ENCODE measurements around the gene LYZL4.
A peak's percentile ranks its signal among the peaks of the same experiment; 100 is the strongest.

Gene LYZL4

DNA sequence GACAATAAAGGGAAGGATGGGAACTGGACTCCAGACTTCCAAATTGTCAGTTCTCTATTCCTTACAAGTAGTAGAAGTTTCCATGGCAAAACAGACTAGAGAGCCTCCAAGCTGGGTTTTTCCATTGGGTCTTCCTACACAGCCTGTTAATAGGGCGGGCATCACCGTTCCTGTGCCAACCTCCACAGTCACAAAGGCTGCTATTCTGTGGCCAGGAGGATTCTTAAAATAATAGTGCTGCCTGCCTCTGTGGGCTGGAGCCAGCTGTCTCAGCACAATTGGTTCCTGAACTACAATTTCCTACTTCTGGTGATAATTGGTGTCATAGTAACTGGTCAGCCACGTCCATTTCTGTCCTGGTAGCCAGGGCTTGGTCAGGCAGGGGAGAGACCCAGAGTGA lies 38.6 kb downstream of the LYZL4 start:
- no peak for DNase-seq (ENCODE audit: low spot score)

DNA sequence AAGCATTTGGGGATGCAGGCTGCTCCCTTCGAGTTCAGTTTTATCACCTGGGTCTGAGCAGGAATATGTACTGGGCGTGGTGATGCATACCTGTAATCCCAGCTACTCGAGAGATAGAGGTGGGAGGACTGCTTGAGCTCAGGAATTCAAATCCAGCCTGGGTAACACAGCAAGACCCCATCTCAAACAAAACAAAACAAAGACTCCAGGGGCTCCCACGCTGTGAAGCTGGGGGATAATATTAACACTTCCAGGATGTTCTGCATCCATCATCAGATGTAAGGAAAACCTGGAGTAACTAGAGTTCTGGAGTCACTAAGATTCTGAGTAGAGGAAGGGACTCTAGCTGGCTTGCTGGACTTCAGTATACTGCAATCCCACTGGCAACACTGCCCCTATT lies 40.6 kb downstream of the LYZL4 start:
- no peak for DNase-seq (ENCODE audit: low spot score)

DNA sequence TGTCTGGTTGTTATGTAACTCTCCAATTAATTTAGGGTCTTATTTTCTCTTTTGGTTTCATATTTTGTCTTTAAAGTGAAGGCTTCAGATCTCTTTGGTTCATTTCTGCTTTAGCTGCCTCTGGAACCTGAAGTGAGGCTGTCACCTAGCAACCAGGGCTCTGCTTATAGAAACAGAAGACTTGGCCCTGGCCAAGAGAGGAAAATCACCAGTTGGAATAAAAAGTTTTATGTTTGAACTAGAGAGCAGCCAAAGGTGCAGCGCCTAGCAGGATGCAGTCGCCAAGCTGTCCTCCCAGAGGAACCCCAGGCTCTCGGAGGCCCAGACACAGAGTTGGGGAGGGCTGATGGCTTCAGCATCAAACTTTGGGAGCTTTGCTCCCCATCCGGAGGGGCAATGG lies 41.1 kb downstream of the LYZL4 start:
- DNase-seq (ENCODE audit: low spot score) = no peak

DNA sequence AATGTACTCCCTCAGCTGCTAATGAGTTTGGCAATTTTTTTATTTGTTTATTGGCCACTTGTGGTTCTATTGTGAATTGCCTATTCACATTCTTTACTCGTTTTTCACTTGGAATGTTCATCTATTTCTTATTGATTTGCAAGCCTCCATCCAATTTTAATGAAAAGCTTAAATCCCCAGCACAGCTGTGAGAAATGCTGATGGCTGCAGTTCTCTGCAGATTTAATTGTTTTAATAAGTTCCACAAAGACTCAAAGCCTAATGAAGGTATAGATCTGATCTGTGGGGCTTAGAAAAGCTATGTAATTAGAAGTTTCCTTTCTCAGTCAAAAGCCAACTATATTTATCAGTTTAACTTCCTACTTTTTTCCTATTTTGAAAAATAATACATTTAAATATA lies 41.5 kb downstream of the LYZL4 start:
- no peak for DNase-seq (ENCODE audit: low spot score)

DNA sequence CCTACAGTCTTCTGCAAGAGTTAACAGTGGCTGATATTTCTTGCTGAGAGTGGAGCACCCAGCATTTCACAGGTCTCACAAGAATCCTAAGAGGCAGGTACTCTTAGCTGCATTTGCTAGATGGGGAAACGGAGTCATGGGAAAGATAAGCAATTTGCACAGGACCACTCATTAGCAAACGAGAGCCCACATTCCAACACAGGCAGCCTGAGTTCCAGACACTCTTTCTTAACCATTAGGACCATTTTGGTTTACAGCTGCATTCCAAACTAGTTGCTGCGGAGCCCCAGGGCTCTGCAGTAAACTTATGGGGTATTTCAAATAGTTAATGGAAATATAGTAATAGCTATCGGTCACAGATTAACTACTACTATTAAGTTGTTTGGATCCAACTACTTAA lies 42.5 kb downstream of the LYZL4 start:
- DNase-seq (ENCODE audit: low spot score) = no peak

DNA sequence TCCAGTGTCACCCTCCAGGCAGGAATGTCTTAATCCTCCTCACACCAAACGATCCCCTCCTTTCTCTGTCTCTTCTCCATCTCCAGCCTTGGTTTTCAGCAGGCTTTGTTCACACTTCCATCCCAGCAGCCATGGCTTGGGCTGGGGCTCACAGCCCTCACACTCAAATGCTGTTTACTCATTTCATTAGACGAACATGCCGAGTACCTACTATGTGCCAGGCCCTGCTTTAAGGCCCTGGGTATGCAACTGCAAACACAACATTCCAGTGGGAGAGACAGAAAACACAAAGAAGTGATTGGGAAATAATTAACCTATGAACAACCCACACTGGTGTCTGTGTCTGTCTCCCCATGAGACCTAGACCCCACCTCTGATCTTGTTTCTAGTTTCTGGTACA lies 43.9 kb downstream of the LYZL4 start:
- no peak for DNase-seq (ENCODE audit: low spot score)

DNA sequence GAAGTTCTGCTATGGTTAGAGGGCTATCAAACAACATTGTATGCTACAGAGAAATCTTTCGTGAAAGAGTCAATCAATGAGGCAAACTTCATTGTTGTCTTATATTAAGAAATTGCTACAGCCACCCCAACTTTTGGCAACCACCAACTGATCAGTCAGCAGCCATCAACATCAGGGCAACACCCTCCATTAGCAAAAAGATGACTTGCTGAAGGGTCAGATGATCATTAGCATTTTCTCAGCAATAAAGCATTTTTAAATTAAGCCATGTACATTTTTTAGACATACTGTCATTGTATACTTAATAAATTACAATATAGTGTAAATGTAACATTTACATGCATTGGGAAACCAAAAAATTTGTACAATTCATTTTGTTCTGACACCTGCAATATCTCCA lies 53.1 kb downstream of the LYZL4 start:
- no peak for DNase-seq (ENCODE audit: low spot score)

DNA sequence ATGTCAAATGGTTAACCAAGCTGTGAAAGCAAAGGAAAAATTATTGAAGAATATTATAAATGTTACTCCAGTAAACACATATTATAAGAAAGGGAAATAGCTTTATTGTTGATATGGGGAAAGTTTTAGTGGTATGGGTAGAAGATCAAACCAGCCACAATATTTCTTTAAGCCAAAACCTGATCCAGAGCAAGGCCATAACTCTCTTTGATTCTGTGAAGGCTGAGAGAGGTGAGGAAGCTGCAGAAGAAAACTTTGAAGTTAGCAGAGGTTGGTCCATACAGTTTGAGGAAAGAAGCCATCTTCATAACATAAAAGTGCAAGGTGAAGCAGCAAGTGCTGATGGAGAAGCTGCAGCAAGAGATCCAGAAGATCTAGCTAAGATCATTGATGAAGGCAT lies 54.8 kb downstream of the LYZL4 start:
- DNase-seq (ENCODE audit: low spot score) = no peak

DNA sequence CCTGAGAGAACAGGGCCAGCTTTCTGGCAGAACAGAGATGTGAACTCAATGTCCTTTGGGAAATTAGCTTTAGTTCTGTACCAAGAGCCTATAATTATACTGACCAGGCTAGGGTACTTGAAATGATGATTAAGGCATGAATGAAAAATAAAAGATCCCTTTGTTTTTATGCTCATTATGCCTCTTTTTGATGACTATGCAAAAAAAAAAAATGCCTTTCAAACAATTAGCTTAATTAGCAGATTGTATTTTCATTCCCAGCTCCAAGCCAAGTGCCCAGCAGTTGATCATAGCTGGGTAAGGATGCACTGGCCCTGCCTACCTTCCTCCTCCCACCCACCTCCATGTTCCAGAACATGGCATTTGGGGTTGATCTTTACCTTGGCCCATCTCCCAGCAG lies 56.8 kb downstream of the LYZL4 start:
- no peak for DNase-seq (ENCODE audit: low spot score)

DNA sequence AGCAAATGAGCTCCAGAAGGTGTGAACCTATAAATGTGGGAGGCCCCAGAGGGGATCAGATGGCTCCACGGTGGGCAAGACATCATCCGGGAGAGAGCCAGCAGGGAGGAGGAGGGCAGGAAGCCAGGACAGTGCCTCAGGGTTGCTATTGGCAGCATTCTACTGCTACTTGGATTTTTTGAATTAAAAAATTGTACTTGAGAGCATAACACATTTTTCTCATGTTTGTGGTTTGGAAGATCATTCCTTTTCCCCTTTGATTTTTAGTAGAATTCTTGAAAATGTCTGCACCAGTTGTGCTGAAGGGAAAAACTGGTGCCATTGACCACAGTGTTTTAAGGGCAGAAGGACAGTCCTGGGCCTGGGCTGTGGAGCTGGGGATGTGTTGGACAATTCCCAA lies 59.2 kb downstream of the LYZL4 start:
- DNase-seq (ENCODE audit: low spot score) = peak; percentile 76

DNA sequence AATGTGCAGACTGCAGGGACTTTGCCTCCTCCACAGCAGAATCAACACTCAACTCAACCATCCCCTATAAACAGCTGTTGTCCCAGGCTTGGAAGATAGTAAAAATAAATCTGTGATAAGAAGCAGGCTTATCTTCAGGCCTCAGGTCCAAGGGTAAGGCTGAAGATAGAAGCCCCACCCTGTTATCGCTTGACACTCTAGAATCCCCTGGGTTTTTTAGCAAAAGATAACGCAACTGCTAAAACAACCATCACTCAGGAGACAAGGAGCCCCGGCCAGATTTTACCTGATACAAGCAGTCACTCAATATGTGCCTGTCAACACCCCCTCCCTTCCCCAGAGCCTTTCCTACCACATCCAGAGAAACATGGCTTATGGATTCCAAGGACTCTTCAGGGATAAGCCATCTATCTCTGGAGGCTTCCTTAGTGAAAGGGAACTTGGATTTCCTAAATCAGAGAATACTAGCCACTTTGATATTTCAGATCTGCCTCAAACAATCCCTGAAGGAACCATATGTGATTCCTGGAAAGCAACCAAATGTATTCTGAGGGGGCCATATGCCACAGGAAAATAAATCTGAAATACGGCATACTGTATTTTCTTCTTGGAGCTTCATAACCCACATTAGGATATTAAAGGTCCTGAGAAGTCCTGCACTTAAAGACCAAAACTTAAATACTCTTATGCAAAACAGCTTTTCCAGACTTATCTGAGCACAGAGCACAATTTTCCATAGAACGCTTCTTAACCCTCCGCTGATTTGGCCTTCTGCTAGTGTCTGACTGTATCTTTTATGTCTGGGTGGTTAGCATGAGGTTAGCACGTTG lies 60.4 kb downstream of the LYZL4 start:
- no peak for DNase-seq (ENCODE audit: low spot score)

DNA sequence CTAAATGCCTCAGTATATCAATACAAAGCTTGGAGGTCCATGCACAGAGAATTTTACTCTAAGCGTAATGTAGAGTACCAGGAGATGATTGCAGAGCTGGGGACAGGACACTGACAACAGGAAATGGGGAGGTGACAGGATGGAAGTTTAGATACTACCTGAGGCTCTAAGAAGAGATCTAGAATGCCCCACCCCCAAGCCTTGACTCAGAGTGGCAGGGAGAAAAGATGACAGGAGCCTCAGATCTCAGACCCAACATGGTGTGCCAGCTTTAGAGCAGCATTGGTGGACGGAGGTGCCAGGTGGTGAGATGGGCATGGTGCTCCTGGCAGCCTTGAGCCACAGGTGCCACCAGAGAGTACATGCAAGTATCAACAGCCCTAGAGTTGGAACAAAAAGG lies 62.5 kb downstream of the LYZL4 start:
- DNase-seq (ENCODE audit: low spot score) = no peak
